LoVo (cell line): ENCODE measurements around the gene AQP5.

Experiments used
- DNase-seq: peaks from one replicate; pipeline ENCODE4 v3.0.0-alpha.2; 2016; ENCODE audit warnings: low spot score

AQP5 gene

GRCh38 chr12:49950273-49951251, 11.1 kb upstream of the AQP5 start, which contains the start of gene AQP2:
Gene AQP2 (plus strand): TSS chr12:49950737. CDS start chr12:49950831, 94 bp downstream.
- DNase-seq: no peak

- DNase-seq: no peak
These were observed 10.0 kb upstream of the AQP5 start for GRCh38 chr12:49951411-49952240.

GRCh38 chr12:49952391-49953055, 9.1 kb upstream of the AQP5 start:
- no peak for DNase-seq

- no peak for DNase-seq
These were observed 8.5 kb upstream of the AQP5 start for GRCh38 chr12:49953151-49953550.

- no peak for DNase-seq
These were observed 7.5 kb upstream of the AQP5 start for GRCh38 chr12:49953961-49954846.

GRCh38 chr12:49954863-49955830, 6.5 kb upstream of the AQP5 start:
- DNase-seq: no peak

DNA sequence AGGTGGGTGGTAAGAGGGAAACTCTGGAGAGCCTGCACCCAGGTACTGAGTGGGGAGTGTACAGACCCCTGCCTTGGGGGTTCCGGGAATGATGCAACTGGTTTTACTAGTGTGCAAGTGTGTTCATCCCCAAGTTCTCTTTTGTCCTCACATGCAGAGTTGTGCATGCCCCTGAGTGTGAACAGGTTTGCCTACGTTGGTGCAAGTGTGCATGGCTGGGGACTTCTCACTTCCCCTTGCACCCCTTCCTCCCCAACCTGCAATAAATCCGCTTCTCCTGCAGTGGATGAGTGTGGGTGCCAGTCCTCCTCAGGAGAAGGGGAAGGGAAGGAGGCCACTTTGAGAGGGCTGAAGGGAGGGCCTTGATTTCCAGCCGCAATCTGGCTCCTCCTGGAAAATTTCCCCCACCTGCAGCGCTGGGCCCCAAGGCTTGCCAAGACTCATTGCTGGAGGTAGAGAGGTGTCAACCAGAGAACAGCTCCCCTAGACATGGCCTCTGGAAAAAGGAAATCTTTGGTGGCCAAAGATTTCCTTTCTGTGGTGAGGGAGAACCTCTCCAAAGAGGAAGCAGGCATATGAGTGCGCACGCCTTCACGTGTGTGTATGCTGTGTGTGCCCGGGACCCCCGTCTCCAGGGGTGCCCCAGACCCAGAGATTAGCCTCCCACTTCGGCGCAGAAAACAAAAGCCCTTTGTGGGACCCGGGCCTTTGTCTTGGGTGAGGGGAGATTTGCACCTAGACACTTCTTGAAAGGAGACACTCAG, 5.6 kb upstream of the AQP5 start:
- DNase-seq: no peak

- no peak for DNase-seq
These were observed 4.8 kb upstream of the AQP5 start for GRCh38 chr12:49956663-49957569.

DNA sequence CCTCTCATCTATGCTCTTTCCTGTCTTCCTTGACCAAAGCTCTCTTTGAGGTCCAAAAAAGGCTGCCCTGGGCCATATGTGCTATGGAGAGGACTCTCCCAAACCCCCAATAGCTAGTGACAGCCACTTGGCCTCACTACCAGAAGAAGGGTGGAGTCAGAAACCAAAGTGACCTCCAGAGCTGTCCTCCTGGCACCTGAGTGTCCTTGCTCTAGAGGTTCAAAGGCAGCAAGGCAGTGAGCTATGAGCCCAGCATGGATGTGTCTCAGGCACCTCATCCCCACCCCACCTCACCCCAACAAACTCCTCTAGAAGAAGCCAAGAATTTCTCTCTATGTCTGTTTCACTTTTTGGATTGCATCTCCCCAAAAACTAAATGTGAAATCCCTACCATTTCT, 4.1 kb upstream of the AQP5 start:
- no peak for DNase-seq

- peak; percentile 84 for DNase-seq
These were observed 1.8 kb upstream of the AQP5 start for GRCh38 chr12:49959685-49960473.

DNA sequence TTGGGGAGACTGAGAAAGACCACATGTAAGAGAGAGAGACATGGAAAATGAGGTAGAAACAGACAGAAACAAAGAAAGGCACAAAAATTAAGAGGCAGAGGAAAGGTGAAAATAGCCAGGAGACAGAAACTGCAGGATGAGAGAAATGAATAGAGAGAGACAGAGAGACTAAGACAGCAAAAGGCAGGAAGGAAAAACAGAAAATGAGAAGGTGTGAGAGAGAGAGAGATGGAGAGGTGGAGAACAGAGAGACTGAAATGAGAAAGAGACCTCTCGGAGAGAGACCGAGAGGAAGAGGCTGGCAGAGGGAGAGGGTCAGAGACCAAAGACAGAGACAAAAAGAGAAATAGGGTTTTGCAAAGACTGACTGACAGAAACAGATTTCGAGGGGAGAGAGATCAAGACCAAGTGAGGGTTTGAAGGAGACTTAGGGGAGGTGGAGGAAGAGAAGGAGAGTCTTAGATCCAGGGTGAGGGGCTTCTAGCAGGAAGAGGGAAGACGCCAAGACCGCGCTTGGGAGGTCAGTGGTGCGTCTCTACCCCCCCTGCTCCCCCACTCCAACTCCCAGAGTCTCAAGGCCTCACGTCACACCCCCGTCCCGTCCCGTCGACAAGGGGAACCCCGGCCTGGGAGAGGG, 1.1 kb upstream of the AQP5 start:
- DNase-seq: no peak

- DNase-seq: no peak
These were observed 507 bp downstream of the AQP5 start for GRCh38 chr12:49961993-49962764.

DNA sequence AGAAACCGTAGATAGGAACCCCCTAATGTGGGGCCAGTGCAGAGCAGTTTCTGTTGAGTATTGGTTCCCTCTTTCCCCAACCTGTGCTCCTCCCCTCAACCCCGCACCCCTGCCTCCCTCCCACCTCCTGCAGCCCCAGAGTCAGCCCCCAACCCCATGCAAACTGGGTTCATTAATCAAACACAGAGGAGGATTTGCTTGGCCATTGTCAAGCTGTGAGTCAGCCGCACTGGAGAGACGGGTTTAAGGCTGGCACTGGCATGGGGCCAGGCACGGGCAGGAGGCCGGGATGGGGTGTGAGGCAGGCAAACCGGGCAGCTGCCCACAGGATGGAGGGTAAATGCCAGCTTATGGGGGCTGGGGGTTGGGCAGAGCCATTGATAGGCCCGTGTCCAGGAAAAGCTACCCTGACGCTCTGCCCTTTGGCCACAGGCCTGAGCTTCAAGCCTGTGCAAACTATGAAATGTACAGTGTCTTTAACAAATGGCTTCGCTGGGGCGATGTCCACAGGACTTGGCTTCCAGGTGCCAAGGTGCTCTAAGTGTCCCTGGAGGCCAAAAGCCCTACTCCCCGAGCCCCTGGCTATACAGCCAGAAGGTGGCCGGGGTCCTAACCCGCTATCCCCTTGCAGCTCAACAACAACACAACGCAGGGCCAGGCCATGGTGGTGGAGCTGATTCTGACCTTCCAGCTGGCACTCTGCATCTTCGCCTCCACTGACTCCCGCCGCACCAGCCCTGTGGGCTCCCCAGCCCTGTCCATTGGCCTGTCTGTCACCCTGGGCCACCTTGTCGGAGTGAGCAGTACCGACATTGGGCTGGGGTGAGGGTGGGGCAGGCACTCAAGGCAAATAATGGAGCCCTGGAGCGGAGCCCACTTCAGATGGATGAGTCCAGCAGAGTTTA, 1.4 kb downstream of the AQP5 start:
- DNase-seq: peak; percentile 69

- DNase-seq: no peak
These were observed 2.5 kb downstream of the AQP5 start for GRCh38 chr12:49963976-49964815.
